Activated CD4-positive, alpha-beta T cell treated with anti-CD3 and anti-CD28 coated beads, Interleukin-10, Interleukin-2, amounts not matched to agents 100 ng/mL and 50 ng/mL, durations not matched to agents 16 hours and 8 hours (primary cell): ENCODE results near the gene SLC4A11.

Experiments
- DNase-seq: peaks from one replicate; pipeline ENCODE4 v3.0.0-alpha.2; 2020

SLC4A11 gene

GRCh38 chr20:3245711-3246110 is 6.7 kb upstream of the SLC4A11 start:
- DNase-seq, result no peak

DNA sequence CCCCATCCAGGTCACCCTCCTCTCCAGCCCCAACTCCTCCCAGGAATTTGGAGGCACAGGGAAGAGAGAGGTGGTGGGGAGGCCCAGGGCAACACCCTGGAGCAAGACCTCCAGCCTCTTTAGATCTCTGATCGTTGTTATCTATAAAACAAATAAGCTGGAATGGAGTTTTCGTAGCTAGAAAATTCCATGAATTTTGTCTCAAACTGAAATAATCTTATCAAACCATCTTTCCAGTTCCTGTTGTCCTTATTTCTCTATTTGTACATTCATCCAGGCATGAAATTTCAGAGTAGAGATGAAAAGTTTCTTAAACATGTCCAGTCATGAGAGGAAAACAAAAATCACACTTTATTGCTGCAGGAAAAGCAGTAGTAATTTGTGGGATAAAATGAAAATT is 6.2 kb upstream of the SLC4A11 start:
- DNase-seq, result no peak

DNA sequence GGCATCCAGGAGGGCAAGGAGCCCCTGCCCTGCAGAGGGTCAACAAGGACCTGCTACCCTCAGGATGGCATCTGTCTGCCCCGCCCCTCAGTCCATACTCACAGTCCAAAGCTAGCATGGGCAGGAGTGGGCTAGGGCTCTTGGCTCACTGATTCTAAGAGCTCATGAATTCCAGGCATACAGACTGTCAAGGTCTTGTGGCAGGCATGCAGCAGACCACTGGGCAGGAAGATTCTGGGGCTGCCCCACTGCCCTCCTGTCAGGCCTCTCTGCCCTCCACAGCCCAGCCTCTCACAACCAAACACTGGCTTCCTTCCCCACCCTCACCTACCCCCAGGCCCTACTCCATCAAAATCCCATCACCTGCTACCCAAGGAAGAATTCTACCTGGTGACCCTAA is 5.6 kb upstream of the SLC4A11 start:
- DNase-seq, result no peak

GRCh38 chr20:3243718-3244358 is 4.8 kb upstream of the SLC4A11 start:
- no peak for DNase-seq

GRCh38 chr20:3242172-3242692 is 3.2 kb upstream of the SLC4A11 start:
- DNase-seq, result no peak

DNA sequence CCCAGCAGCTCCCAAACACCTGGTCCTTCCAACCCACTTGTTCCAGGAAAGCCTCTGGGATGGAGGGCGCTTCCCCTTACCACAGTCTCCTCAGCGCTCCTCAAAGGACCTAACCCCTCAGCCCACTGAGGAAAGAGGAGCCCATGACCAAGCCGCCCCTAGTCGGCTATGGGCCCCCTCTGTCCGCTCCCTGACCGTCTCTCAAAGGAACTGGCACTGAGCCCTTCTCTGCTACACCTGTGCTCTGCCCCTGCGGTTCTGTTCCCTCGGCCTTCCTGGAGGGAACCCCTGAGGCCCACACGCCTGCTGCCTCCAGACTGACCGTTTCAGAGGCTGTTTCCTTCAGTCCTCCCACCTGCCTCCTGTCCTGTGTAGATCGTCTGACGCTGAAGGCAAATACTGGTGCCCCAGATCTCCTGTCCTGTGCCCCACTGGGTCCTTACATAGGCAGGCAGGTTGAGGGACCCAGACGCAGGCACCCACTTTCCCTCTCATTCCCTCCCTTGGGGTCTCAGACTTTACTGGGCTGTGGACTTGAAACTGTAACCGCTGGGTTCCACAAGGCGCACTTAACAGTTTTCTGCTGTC is 1.9 kb upstream of the SLC4A11 start:
- no peak for DNase-seq

DNA sequence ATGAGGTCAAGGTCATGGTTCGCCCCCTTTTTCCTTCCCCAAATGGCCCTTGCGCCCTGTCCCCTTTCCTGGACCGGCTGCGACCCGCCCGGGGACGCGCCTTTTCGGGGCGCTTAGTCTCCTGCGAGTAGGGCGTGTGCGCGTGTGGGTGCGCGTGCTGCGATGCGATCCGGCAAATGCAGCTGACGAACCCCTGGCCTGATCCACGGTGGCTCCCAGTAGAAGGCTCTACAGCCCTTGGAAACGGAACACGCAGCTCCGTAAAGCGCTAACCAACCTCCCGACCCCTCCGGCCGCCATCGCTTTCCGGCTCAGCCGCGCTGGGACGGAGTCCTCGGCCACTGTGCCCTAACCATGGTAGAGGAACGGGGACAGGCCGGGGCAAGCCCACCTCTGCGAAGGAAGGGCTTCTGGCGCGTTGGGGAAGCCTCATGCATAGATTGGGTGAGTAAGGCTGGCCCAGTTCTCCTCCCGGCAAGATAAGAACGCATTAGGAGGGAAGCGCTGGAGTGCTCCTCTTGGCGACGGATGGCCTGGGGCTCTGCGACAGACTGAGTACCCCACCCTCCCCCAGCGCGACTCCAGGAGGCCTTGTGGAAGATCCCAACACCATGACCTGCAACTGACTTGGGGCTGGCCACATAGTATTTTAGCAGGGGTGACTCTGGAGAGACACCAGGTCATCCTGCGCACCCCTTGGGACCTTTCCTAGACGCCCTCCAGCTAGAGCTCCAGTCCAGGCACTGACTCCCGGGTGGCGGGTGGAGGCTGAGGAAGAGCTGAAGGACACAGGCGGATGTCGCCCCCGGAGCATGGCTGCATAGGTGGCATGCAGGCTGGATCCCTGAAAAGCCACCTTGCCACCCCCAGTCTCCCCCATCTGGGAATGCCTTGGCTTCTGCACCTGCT is 1.1 kb upstream of the SLC4A11 start:
- no peak for DNase-seq

DNA sequence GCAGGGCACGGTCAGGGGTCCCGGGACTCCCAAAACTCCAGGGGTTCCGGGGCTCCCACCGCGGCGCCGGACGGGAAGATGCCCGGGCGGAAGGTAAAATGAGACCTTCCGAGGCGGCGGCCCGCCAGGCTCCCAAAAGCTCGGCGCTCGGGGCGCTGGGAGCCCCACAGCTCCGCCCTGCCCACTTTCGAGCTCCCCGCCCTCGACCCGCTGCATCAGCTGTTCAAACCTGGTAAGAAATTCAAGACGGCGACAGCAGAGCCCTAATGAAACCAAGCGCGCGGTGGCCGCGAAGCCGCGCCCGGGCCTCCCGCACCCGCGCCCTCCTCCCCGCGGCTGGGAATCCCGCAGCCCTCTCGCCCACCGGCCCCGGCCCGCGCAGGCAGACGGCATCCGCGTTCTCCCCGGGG is 369 bp downstream of the SLC4A11 start:
- peak; percentile 61 for DNase-seq

GRCh38 chr20:3237958-3238615 is 903 bp downstream of the SLC4A11 start:
- DNase-seq, result no peak

DNA sequence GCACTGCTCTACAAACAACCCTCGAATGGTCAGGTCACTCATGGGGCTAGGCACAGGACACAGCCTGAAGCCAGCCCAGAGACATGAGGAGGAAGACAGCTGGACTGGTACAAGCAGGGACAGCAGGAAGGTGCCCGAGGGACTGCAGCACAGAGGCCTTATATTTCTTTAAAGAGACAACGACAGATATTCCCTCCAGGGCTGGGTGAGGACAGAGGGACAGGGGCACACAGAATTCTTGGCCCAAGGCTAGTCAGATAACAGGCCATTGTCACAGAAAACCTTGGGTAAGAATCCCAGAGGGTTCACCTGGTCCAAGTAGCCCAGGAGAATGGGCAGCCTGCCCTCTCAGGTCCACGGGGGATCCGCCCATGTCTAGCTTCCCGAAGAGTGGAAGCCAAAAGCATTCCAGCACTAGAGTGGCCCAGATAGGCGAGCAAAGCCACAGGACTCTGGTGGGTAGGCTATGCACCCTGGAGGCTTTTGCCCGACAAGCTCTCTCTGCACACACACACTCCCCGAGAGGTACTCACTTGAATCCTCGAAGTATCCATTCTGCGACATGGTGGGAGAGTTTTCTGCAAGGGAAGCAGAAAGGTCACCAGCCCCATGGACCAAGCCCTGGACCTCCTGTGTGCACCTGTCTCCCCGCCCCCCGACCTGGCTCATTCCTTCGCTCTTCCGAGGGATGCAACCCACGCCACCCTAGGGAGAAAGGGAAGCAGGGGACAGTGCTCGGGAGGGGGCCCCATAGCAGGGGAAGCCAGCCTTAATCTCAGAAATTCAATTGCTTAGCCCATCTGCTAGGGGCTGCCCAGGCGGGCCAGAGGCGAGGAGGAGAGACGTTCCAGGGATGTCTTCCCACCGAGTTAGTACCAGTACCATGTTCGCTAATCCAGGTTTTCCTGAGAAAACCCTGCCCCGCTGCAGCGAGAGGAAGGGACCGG is 1.7 kb downstream of the SLC4A11 start:
- no peak for DNase-seq

- no peak for DNase-seq
These were observed 3.2 kb downstream of the SLC4A11 start for GRCh38 chr20:3235666-3236324.

- DNase-seq, result no peak
These were observed 4.9 kb downstream of the SLC4A11 start for GRCh38 chr20:3233991-3234498.

DNA sequence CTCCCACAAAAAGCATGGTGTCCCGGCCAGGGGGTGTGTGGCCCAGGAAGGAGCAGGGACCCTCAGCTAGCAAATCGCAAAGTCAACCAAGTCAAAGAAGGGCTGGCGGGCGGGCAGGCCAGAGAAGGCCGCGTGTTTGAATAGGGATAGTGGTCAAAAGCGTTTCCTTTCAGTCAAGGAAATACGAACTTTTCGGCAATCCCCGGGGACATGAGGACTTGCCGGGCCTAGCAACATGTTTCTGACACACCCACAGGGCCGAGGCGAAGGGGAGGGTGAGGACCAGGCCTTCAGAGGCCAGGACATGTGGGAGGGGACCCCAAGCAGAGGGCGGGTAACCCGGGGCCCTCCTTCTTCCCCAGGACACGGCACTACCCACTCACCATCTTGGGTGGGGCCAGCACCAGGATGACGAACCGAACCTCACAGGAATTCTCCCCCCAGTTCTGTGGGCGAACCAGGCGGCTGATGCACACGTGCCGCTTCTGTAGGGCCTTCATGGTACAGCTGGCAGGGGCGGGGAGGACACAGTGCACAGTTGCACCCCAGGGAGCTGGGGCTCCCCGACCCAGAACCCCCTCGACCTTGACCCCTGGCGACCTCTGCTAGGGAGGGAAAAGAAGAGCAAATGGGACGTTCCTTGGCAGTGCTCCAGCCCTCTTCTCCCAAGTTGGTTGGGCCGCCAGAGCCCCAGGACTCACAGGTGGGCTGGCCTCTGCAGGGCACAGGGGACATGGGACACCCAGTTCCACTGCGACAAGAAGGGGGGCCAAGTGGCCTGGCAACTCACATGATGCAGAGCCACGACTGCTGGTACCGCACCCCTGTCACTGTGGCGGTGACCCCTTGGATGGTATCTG is 5.6 kb downstream of the SLC4A11 start:
- no peak for DNase-seq

DNA sequence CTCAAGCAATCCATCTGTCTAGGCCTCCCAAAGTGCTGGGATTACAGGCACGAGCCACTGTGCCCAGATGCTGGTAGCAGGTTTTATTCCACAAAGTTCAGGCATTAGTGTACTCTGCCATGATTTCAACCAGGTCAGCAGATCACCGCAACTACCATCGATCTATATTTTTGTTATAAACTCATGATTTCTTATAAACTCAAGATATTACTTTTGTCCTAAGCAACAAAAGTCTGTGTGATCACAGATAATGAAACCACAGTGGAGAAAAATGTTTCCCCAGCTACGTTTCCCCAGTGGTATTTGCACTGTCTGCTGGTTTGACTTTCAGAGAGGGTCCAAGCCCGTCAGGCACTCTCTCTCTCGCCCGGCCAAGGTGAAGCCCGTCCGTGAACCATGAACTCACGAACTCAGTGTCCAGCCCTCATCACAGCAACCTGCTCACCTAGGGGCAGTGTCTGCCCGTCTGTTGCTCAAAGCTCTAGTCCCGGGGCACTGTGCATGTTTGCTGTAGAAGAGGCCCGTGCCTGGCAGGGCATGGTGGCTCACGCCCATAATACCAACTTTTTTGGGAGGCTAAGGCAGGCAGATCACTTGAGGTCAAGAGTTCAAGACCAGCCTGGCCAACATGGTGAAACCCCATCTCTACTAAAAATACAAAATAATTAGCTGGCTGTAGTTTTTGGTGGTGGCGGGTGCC is 7.0 kb downstream of the SLC4A11 start:
- DNase-seq, result no peak

- no peak for DNase-seq
These were observed 7.9 kb downstream of the SLC4A11 start for GRCh38 chr20:3231116-3231515.

GRCh38 chr20:3229798-3230197 is 9.2 kb downstream of the SLC4A11 start:
- DNase-seq, result no peak

DNA sequence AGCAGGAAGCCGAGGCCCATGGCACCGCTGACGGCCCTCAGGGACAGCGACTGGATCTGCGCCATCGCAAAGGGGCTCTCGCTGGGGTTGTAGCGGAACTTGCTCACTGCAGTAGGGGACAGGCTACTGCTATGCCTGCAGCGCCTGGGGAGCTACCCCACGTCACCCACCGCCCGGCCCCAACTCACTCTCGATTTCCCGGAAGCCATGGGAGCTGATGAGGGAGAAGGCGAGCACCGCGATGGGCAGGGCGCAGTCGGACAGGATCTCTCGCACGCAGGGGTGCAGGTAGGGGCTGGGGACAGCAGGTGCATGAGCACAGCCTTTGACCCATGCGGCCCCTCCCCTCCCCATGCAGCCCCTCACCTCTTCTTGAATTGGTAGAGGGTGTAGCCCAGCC is 9.8 kb downstream of the SLC4A11 start:
- no peak for DNase-seq

DNA sequence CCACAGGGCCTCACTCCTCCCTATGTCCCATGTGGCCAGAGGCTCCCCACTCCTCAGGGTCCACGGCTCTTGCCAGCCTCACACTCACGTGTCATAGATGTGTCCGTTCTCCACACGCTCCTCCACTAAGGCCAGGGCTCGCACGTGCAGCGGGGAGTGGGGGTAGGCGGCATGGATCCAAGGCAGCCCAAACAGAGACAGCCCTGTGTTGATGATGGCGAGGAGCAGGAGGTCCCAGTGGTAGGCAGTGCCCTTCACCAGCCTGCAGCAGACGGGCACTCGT is 10.3 kb downstream of the SLC4A11 start:
- no peak for DNase-seq

DNA sequence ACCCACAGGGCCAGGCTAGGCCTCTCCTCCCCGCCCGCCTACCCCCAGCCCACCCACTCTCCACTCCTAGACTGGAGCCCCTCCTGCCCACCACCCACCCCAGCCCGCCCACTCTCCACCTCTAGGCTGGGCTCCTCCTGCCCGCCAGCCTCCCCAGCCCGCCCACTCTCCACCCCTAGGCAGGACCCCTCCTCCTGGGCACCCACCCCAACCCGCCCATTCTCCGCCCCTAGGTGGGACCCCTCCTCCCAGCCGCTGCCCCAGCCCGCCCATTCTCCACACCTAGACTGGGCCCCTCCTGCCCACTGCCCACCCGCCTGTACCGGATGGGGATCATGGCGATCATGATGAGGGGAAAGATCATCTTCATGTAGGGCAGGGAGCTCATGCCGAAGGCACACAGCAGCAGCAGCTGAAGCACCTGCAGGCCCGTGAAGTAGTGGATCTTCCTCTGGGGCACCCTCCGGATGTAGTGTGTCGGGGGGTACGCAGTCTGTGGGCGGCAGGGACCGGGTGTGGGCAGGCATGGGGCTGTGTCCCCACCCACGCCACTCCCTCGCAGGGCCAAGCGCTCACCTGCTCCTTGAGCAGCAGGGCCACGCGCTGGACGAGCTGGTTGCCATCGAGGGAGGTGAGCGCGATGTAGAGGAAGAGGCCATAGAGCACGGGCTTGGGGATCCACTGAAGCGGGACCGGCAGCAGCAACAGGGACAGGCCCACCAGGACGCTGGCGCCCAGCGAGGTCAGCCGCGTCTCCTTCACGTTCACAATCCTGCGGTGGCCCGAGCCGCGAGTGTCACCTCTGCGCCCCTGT is 10.8 kb downstream of the SLC4A11 start:
- no peak for DNase-seq
